Fibroblast of skin of back (primary cell): ENCODE results near the gene ALOXE3.

Source experiments
- DNase-seq: peaks from one replicate; pipeline ENCODE4 v3.0.0-alpha.2; 2013

The ALOXE3 gene

DNA sequence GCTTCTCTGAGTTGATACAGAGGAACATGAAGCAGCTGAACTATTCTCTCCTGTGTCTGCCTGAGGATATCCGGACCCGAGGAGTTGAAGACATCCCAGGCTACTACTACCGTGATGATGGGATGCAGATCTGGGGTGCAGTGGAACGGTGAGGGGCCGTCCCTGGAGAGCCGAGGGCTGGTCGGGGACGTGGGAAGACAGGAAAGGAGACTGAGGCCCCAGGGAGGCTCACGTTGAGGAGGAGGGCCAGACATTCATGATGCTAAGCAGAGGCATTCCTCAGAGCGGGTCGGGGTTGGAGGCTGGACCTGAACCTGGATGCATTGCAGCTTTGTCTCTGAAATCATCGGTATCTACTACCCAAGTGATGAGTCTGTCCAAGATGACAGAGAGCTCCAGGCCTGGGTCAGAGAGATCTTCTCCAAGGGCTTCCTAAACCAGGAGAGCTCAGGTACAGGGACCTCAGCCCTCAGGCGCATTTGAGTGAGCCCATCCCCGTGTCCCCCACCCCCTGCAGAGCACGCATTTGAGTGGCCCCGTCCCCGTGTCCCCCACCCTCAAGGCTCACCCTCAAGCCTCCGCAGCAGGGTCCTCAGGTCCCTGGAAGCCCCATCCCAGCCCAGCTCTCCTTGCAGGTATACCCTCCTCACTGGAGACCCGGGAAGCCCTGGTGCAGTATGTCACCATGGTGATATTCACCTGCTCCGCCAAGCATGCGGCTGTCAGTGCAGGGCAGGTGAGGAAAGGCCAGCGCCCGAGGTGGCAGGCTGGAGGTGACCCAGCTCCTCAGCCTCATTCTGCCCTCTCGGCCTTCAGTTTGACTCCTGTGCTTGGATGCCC is 71.2 kb downstream of the ALOXE3 start:
- DNase-seq, result no peak

DNA sequence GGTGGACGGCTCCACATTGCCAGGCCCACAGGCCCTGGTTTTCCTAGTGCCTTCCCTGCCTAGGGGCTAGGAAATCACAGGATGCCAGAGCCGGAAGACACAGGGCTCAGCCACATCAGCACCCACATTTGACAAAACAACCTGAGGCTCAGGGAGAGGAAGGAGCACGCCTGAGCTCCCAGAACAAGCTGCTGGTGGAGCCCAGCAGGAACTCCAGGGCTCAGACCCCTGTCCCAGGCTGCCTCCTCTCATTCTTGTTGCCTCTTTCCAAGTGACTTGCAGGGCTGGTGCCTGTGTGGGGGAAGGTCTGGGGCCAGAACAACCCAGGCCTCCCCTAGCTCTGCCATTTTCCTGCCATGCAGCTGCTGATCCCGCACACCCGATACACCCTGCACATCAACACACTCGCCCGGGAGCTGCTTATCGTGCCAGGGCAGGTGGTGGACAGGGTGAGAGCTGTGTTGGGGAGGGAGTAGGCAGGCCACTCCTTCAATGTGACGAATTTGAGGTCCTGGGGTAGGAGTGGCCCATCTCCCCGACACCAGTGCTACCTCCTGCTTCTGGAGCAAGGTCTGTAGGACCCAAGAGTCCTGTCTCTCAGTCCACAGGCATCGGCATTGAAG is 71.9 kb downstream of the ALOXE3 start:
- no peak for DNase-seq
